DMS 273 (cell line): ENCODE results near the gene ANKRD11.
A peak's percentile ranks its signal among the peaks of the same experiment; 100 is the strongest.

Experiments
- DNase-seq: peaks from one replicate; lab custom pipeline; 2025; ENCODE audit not compliant: unreplicated experiment; lab: John Stamatoyannopoulos, UW

The ANKRD11 gene

DNA sequence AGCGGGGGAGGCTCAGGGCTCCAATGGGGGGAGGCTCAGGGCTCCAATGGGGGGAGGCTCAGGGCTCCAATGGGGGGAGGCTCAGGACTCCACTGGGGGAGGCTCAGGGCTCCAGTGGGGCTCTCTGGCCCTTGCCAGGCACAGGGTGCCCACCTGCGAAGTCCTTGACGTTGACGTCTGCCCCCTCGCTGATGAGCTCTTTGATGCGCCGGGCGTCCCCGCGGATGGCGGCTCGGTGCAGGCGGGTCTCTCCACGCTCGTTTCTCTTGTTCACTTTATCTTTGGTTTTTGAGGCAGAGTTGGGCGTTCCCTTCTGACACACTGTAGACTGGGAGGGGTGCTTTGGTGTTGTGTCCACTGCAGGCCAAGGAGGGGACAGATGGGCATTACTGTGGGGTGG is 199.9 kb downstream of the ANKRD11 start:
- no peak for DNase-seq

DNA sequence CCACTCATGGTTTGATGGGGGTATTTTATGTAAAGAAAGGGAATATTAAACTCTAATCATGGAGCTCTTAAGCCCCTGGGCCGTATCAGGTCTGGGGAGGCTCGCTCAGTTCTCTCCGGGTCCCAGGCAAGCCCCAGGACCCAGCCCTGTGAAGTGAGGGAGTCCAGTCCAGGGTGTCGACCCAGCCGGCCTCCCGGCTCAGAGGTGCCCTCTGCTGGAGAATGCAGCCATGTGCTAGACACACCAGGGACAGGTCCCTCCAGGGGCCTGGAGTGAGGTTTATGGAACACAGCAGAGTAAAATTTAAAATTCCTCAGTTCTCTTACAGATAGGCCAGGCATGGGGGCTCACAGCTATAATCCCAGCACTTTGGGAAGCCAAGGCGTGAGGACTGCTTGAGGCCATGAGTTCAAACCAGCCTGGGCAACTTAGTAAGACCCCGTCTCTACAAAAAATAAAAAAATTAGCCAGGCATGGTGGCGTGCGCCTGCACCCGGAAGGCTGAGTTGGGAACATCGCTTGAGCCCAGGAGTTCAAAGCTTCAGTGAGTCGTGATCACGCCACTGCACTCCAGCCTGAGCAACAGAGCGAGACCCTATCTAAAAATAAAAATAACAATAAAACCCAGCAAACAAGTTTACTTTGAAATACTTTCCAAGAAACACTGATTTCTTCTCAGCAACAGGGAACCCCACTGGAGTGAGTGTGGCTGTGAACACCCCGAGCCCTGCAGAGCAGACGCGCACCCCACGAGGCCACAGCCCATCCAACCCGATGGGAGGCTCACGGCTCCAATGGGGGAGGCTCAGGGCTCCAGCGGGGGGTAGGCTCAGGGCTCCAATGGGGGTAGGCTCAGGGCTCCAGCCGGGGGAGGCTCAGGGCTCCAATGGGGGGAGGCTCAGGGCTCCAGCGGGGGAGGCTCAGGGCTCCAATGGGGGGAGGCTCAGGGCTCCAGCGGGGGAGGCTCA is 200.6 kb downstream of the ANKRD11 start:
- peak; percentile 88 for DNase-seq

DNA sequence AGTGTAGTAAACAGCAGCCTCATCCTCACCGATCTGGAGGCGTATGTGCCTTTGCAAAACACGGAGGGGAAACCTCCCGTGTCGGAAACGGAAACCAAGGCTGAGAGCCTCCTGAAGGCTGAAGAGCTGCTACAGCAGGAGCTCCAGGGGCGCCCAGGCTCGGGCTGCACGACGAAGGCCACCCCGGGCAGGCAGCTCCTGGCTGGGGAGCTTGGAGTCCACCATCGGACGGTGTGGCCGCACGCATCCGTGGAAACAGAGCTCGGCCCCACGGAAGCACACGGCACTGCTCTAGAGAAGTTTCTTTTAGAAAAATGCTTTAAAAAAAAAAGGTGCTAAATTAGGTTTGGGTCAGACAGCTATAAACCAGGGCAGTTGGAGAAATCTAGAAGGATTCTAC is 201.4 kb downstream of the ANKRD11 start:
- no peak for DNase-seq

DNA sequence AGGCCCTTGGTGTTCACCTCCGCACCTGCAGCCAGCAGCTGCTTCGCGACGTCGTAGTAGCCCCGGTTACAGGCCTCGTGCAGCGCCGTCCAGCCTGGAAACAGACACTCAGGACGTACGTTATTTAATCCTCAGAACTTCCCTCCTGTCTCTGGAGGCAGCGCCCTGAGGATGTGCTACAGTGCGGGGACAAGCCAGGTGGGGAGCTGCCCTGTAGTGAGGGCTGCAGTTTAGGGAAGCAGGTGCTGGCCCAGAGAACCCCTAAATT is 201.8 kb downstream of the ANKRD11 start:
- DNase-seq = no peak

DNA sequence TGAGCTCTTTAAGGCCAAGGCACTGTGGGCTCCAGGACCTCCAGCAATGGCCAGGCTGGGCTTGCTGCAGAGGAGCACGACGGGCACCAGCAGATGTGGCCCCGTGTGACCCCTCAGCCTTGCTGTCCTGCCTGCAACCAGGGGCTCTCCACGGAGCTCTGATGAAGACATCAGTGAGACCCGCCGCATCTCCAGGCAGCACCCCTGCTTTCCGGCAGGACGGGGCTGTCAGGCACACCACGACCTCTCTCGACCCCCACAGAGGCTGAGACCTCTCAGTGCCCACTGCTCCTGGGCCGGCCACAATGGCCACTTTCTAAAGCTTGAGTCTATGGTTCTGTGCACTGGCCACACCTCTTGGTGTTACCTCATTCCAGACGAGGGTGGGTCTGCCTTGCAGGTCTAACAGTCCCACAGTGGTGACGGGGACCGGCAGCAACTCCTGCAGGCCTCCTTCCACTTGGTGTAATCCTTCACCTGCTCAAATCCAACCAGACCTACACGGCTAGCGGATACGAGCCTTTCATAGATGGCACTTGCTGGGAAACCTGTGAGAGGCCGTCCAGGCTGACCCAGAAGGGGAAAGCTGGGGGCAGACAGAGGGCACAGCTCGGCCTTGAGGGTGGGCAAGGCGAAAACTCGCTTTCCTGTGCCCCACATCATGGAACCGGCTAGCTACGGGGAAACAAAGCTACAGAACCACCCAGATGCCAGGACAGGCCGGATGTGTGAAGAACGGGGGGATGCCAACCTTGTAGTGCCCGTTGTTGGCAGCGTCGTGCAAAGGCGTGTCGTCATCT is 202.4 kb downstream of the ANKRD11 start:
- no peak for DNase-seq

DNA sequence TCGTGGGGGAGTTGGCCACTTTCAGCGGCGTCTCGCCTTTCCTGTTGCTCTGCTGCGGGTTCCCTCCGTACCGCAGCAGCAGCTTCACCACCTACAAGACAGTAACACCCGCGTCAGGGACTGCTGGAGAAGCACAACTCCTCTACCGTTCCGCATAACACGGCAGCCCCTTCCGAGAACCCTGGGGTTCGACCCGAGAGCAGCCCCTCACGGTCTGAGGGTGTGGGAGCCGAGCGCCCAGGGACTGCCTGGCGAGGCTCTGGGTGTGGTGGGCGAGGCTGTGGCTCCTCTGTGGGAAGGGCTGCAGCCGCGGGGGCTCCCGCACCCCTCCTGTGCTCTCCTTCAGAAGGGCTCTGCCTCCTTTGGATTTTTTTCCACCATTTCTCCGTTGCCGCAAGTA is 204.3 kb downstream of the ANKRD11 start:
- DNase-seq = no peak

GRCh38 chr16:89285381-89285780 is 205.0 kb downstream of the ANKRD11 start:
- no peak for DNase-seq

DNA sequence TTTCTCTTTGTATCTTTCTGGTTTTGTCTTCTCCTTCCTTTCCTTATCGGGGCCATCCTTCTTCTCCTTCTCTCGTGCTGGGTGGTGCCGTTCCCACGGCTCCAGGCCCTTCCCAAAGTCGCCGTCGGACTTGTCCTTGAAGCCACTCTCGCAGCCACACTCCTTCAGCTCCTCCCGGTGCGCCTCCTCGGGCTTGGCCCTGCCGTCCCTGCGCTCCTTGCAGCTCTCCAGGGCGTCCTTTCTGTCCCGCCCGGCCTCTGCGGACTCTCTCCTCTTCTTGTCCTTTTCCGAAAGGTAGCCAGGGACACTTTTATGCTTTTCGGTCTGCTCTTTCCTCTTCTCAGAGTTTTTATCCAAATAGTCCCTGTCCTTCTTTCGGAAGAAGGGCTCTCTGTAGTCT is 206.9 kb downstream of the ANKRD11 start:
- DNase-seq = no peak

DNA sequence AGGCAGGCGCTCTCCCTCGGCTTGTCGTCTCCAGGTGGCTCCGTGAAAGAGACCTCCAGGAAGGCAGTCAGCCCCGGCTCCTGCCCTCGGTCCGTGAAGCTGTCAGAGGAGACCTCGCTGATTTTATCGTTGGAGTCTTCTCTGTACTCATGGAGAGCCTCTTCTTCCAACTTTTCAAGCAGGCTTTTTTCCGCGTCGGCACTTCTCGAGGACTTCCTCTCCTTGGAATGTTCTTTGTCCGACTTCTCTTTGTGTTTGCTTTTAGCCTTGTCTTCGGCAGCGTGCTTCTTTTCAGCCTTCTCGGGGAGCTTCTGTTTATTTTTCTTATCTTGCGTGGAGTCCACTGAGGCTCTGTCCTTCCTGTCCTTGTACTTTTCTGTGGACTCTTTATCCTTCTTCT is 207.8 kb downstream of the ANKRD11 start:
- no peak for DNase-seq

DNA sequence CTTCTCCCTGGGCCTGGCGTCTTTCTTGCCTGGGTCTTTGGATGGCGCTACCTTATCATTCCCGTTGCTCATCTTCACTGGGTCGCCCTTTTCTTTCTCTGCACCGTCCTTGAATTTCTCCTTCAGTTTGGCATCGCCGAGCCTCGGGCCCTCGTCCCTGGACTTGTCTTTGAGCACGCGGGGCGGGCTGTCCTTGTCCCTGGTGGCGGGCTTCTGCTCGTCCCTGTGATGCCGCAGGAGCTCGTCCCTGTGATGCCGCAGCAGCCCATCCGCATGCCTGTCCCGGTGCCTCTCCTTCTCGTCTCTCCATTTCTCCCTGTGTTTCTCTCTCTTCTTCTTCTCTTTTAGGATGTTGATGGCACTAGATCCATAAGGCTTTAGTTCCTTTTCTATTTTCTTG is 208.5 kb downstream of the ANKRD11 start:
- no peak for DNase-seq

DNA sequence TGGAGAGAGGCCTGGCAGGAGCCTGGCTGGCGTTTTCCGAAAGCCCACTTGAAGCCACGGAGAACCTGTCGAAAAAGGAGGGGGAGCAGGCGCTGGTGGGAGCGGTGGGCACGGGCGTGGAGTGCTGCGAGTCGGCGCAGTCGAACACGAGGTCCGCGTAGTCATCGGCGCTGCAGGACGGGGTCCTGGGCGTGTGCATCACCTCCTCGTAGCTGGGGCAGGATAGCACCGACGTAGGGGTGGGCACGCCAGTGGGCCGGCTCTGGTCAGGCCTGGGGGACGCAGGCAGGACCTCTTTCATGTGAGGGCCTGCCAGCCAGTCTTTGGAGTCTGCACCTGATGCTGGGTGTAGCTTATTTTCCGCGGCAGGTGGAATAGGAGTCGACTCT is 209.2 kb downstream of the ANKRD11 start:
- DNase-seq = no peak

- DNase-seq = no peak
Measured at GRCh38 chr16:89280546-89281188, 209.7 kb downstream of the ANKRD11 start.

DNA sequence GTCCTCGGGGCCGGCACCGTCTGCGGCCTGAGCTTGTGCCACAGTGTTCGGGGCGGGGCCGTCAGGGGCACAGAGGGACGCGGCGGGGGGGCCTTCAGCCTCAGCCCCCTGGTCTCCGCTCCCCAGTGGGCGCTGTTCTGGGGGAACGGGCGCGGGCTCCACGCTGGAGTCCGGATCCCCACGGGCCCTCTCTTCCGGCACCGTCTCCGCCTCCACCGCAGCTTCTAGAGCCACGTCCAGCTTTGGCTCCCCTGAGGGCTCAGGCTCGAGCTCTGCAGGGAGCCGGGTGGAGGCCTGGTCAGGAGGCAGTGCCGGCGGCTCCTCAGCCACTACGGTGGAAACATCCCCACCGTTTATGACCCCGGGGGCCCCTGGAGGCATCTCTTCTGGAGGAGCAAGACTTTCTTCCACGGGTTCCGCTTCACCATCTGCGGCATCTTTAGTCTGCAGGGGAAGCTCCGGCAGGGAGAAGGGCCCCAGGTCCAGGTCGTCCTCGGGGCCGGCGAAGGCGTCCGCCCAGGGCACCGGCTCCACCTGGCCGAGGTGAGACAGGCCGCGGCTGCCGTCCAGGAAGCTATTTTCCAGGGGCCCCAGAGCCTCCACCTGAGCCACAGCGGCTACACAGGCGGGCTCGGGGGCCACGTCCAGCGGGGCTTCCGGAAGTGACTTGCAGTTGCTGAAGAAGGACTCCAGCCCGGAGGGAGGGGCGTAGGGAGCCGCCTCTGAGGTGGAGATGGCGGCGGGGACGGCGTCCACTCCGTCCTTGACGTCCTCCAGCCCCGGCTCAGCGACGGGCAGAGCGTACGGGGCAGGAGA is 210.5 kb downstream of the ANKRD11 start:
- DNase-seq = no peak

- no peak for DNase-seq
Measured at GRCh38 chr16:89278441-89279240, 211.7 kb downstream of the ANKRD11 start.

GRCh38 chr16:89277641-89278341 is 212.6 kb downstream of the ANKRD11 start:
- no peak for DNase-seq

DNA sequence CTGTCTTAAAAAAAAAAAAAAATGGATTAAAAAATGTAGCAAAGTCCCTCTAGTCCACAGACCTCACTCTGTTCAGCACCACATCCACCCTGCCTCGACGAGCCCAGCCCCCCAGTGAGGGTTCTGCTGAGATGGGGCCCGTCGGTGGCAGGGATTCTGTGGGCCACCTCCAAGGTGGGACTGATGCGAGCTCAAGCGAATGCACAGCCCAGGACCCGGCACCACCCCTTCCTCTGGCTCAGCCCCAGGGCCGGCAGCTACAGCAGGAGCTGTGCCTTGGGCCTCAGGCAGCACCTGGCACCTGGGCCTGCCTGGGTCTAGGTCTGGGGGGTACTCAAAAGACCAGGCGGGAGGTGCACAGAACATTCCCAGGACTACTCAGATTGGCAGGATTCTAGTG is 213.3 kb downstream of the ANKRD11 start:
- no peak for DNase-seq

- no peak for DNase-seq
Measured at GRCh38 chr16:89275837-89276720, 214.3 kb downstream of the ANKRD11 start.

- DNase-seq = no peak
Measured at GRCh38 chr16:89275284-89275584, 215.1 kb downstream of the ANKRD11 start.
